SK-N-SH (cell line): ENCODE data around the gene RNASET2. TPM values are rescaled to one million over a fixed set of nuclear protein-coding genes. Genes with fewer than 3 reads are reported as not detected.

ENCODE experiments used
- CTCF ChIA-PET: fragments of 300-600, 350-600 bp; formaldehyde crosslinking; extraction: SDS; loops from one replicate; lab custom pipeline; 2021; lab: Yijun Ruan, JAX
- POLR2A ChIA-PET: fragments of 350-600 bp; sonication (Branson Sonifier 250); formaldehyde crosslinking; extraction: SDS; loops from one replicate; lab custom pipeline; 2020; ENCODE audit warnings: antibody characterized with exemption, inconsistent platforms; lab: Yijun Ruan, JAX
- DNase-seq: peaks from one replicate; pipeline ENCODE4 v3.0.0; 2012
- H2AFZ ChIP-seq: fragments of 200-600 bp; sonication (generic); 2 replicates; pipeline ENCODE4 v1.8.1; 2016; ENCODE audit warnings: antibody characterized with exemption, mild to moderate bottlenecking, low read depth
- H3F3A ChIP-seq: fragments of 200-600 bp; sonication (generic); replicated peaks from 2 replicates; pipeline ENCODE3; 2016; ENCODE audit warnings: antibody characterized with exemption, mild to moderate bottlenecking; ENCODE audit not compliant: insufficient read depth
- H3K27ac ChIP-seq, 2 experiments: fragments of 200-500 bp in 1 of 2; fragments of 200-600 bp in 1 of 2; sonication (Bioruptor generic) in 1 of 2; sonication (generic), shearing (Covaris generic) in 1 of 2; 2 replicates each; pipeline versions ENCODE4 v1.5.1 to v1.6.1; 2014 to 2016; ENCODE audit warnings: low read depth in 2 of 2, inconsistent platforms in 1 of 2, low read length in 1 of 2, mild to moderate bottlenecking in 1 of 2, mixed read lengths in 1 of 2
- H3K27me3 ChIP-seq: fragments of 200-600 bp; sonication (generic), shearing (Covaris generic); 2 replicates; pipeline ENCODE4 v1.6.1; 2016; ENCODE audit warnings: mixed run types; ENCODE audit not compliant: insufficient read depth
- H3K36me3 ChIP-seq, 2 experiments: fragments of 200-500 bp in 1 of 2; fragments of 200-600 bp in 1 of 2; sonication (Bioruptor generic) in 1 of 2; sonication (generic) in 1 of 2; replicated peaks in 1 of 2; 2 replicates each; pipeline versions ENCODE3 to v1.5.1; 2014 to 2016; ENCODE audit warnings: low read length in 1 of 2, mild to moderate bottlenecking in 1 of 2; ENCODE audit not compliant: insufficient read depth in 2 of 2, control insufficient read depth in 1 of 2
- H3K4me1 ChIP-seq, 2 experiments: fragments of 200-500 bp in 1 of 2; fragments of 200-600 bp in 1 of 2; sonication (Bioruptor generic) in 1 of 2; sonication (generic), shearing (Covaris generic) in 1 of 2; 2 replicates each; pipeline versions ENCODE4 v1.5.1 to v1.6.1; 2014 to 2016; ENCODE audit warnings: low read depth in 1 of 2, low read length in 1 of 2, mixed run types in 1 of 2; ENCODE audit not compliant: insufficient read depth in 2 of 2, control insufficient read depth in 1 of 2
- H3K4me2 ChIP-seq: fragments of 200-600 bp; sonication (generic), shearing (Covaris generic); 2 replicates; pipeline ENCODE4 v1.6.1; 2017; ENCODE audit warnings: mixed run types
- H3K4me3 ChIP-seq, 2 experiments: fragments of 200-500 bp in 1 of 2; fragments of 200-600 bp in 1 of 2; sonication (Bioruptor generic) in 1 of 2; sonication (generic), shearing (Covaris generic) in 1 of 2; 2 replicates each; pipeline versions ENCODE4 v1.5.1 to v1.8.1; 2014 to 2016; ENCODE audit warnings: low read depth in 2 of 2, inconsistent platforms in 1 of 2, low read length in 1 of 2, mild to moderate bottlenecking in 1 of 2, mixed read lengths in 1 of 2, moderate library complexity in 1 of 2
- H3K79me2 ChIP-seq: fragments of 200-600 bp; sonication (generic); 2 replicates; pipeline ENCODE4 v1.8.1; 2017; ENCODE audit warnings: mild to moderate bottlenecking; ENCODE audit not compliant: insufficient read depth
- H3K9ac ChIP-seq: fragments of 200-600 bp; sonication (generic); 2 replicates; pipeline ENCODE4 v1.6.1; 2017; ENCODE audit warnings: mixed run types
- H3K9me2 ChIP-seq: fragments of 200-600 bp; sonication (generic); 2 replicates; pipeline ENCODE4 v1.6.1; 2017; ENCODE audit warnings: mixed run types
- H3K9me3 ChIP-seq: fragments of 200-600 bp; sonication (generic); 2 replicates; pipeline ENCODE4 v1.6.1; 2017; ENCODE audit warnings: mixed run types, mild to moderate bottlenecking, moderate library complexity
- H4K20me1 ChIP-seq: fragments of 200-600 bp; sonication (generic); 2 replicates; pipeline ENCODE4 v1.6.1; 2017; ENCODE audit warnings: mild to moderate bottlenecking, mixed run types; ENCODE audit not compliant: insufficient read depth
- CHD2 ChIP-seq: fragments of 150-350 bp; IDR thresholded peaks from 2 replicates; pipeline ENCODE4 v1.6.1; 2018; ENCODE audit warnings: low read length; ENCODE audit not compliant: partially characterized antibody
- CTCF ChIP-seq: fragments of 200-600 bp; sonication (generic); IDR thresholded peaks from 2 replicates; pipeline ENCODE4 v1.6.1; 2017; ENCODE audit warnings: antibody characterized with exemption, mild to moderate bottlenecking, moderate library complexity
- EZH2phosphoT487 ChIP-seq: fragments of 200-600 bp; sonication (generic); IDR thresholded peaks from 2 replicates; pipeline ENCODE4 v1.6.1; 2017; ENCODE audit warnings: low read depth, mixed run types, mild to moderate bottlenecking, antibody characterized with exemption, moderate library complexity, borderline replicate concordance
- FOSL2 ChIP-seq: IDR thresholded peaks from 2 replicates; pipeline ENCODE4 v1.4.0; 2012; ENCODE audit warnings: low read depth, mild to moderate bottlenecking, moderate library complexity, borderline replicate concordance
- FOXM1 ChIP-seq: IDR thresholded peaks from 2 replicates; pipeline ENCODE4 v1.4.0; 2012; ENCODE audit warnings: low read depth, mild to moderate bottlenecking
- GABPA ChIP-seq: IDR thresholded peaks from 2 replicates; pipeline ENCODE4 v1.4.0; 2012; ENCODE audit warnings: low read depth, mild to moderate bottlenecking
- GATA2 ChIP-seq: sonication (generic); formaldehyde crosslinking; IDR thresholded peaks from 2 replicates; pipeline ENCODE4 v1.5.0; 2020; ENCODE audit warnings: mild to moderate bottlenecking, missing genetic modification reagents
- MAX ChIP-seq: IDR thresholded peaks from 2 replicates; pipeline ENCODE4 v1.4.0; 2012; ENCODE audit warnings: low read depth
- MXI1 ChIP-seq: IDR thresholded peaks from 2 replicates; pipeline ENCODE4 v1.6.1; 2012; ENCODE audit warnings: mild to moderate bottlenecking, low read depth, low read length, improper control_type of control experiment
- NRF1 ChIP-seq: IDR thresholded peaks from 2 replicates; pipeline ENCODE4 v1.6.1; 2012; ENCODE audit warnings: low read depth, mild to moderate bottlenecking, low read length
- RAD21 ChIP-seq: IDR thresholded peaks from 2 replicates; pipeline ENCODE4 v1.6.1; 2012; ENCODE audit warnings: mild to moderate bottlenecking, low read length
- RFX5 ChIP-seq: IDR thresholded peaks from 2 replicates; pipeline ENCODE4 v1.6.1; 2012; ENCODE audit warnings: mild to moderate bottlenecking, improper control_type of control experiment, low read length
- RXRA ChIP-seq: IDR thresholded peaks from 2 replicates; pipeline ENCODE4 v1.4.0; 2012; ENCODE audit warnings: low read depth, mild to moderate bottlenecking, borderline replicate concordance
- TEAD4 ChIP-seq: IDR thresholded peaks from 2 replicates; pipeline ENCODE4 v1.4.0; 2012; ENCODE audit warnings: mild to moderate bottlenecking, borderline replicate concordance; ENCODE audit not compliant: insufficient read depth
- USF1 ChIP-seq: IDR thresholded peaks from 2 replicates; pipeline ENCODE4 v1.4.0; 2012; ENCODE audit warnings: low read depth, borderline replicate concordance
- WGBS: methylation state at CpG from one replicate; pipeline ENCODE4 v1.1.6; 2017; ENCODE audit warnings: low lambda C conversion rate; 5-methylcytosine and 5-hydroxymethylcytosine counted together
- polyA plus RNA-seq, 3 experiments: library from polyadenylated mRNA; depleted of rRNA; stranded (reverse); fragments of >200 nt; gene quantifications; 2 replicates each; pipeline ENCODE4 v1.2.3, GENCODE V29; 2012

The RNASET2 gene
- polyA plus RNA-seq, 1 of the 3 experiments (the other 2 are of a cell fraction) = 59.2 TPM

- Histone ChIP-seq H3K79me2 (no peaks in the 10 kb centered on the region), H3K4me1 (peaks cover 0 to 30% of the 10 kb centered on the region in 2 experiments; a peak in 1 of 4 replicates), H3K9ac (no peak overlapping the region), H3K27ac (peak overlapping the region in 1 of 2 experiments; percentile 68; a peak in 2 of 4 replicates), H4K20me1 (no peaks in the 10 kb centered on the region), H3F3A (no peaks in the 10 kb centered on the region), H3K36me3 (no peaks in the 10 kb centered on the region), H3K4me3 (no peak overlapping the region)
- POLR2A ChIA-PET = no interaction called here
- DNase-seq = peak; percentile 47
- TF ChIP-seq MAX (no peak), FOSL2 (no peak), USF1 (no peak), CHD2 (no peak), FOXM1 (no peak), RXRA (no peak), GABPA (no peak), RFX5 (no peak), NRF1 (no peak), EZH2phosphoT487 (no peak), TEAD4 (no peak), GATA2 (no peak), MXI1 (no peak), RAD21 (no peak), CTCF (no peak)
- TF ChIP-seq, all 33 proteins: peak for 0
- no peak overlapping the region for H2AFZ ChIP-seq
- no peaks in the 10 kb centered on the region for H3K9me2 ChIP-seq
- no peaks in the 10 kb centered on the region for H3K9me3 ChIP-seq
- H3K4me2 ChIP-seq = no peak overlapping the region
- WGBS = 80% methylated on average over 12 of the region's 13 CpGs
- CTCF ChIA-PET = interaction anchor here (1.2 to 2.4 kb wide), 3 partner anchors 9 to 62 kb away, joined by 3 to 9 read pairs (median 8); no protein-coding TSS in a partner anchor
- H3K27me3 ChIP-seq = no peaks in the 10 kb centered on the region
Measured at GRCh38 chr6:166927935-166928643, 28.3 kb downstream of the RNASET2 start.
